ENCODE results near the gene PLSCR3.

Gene PLSCR3

DNA sequence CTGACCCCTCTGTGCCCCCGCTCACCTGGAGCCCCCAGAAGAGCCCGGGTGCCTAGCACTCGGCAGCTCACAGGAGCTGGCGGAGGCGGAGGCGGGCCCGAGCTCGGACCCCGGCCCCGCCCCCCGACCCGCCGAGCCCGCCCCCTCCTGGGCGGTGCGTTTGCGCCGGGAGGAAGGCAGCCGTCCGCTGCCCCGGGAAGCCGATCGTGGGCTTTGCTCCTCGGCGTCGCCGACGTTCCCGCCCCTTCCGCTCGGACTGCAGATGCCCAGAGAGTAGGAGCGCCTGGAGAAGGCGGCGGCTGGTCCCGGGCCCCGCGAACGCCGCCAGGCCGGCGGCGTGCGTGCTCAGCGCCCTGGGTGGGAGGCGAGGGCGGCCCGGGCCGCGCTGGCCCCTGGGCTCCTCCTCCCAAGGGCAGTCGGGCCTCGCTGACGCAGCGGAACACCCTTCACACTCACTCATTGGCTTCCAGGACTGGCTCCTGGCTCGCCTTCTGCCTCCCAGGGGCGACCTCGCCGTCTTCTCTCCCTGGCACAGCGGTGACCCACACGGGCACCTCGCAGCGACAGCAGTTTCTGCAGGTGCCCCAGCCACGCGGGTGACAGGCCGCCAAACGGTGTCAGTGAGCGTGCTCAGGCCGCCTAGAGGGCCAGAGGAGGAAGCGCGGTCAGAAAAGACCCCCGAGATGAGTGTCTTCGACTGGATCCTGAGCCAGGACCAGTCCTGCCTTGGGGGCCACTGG lies at the start of gene PLSCR3:
PLSCR3 (minus strand) TSS at position 74 of the 740 bp plus-strand sequence. CDS start 415 bp downstream, outside the sequence.
- DNase-seq = peak; percentile 91

DNA sequence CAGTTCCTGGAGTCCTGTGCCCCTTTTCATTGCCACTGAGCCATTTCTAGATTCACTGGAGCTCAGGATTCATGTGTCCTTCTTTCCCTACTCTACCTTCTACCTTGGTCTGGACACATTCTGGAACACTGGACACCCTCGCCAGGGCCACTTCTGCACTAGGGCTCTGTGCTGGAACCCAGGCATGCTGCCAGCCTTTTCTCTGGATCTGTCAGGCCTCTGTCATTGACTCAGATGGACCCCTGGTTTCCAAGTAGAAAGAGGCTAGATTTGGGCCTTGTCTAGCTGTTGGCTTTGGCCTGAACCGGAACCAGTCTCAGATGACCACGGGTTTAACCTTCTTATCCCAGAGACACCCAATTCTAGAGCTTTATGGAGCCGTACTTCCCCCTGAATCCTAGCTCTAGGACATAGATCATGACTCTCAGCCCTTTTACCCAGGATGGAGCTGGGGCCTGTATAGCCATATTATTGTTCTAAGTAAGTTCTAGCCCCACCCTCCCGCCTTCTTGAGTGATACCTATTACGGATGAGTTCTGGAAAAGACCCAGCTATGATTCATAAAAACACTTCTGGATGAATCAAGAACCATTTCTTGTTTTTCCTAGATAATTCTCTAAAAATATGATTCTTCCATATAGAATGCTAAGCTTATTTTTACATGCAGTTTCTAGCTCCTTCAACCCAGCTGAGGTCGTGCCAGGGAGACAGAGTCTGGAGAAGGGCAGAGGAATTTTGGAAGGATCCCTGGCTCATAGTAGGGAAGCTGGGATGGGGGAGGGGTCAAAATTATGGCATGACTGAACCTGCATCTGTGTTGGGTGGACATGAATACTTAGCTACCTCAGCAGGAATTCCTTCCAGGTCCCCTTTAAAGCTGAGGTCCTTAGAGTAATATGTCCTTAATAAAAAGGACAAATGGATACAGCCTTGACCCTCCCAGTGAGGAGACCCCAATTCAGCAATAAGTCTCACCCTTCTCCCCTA lies 49.5 kb upstream of the PLSCR3 start:
- no peak for DNase-seq

DNA sequence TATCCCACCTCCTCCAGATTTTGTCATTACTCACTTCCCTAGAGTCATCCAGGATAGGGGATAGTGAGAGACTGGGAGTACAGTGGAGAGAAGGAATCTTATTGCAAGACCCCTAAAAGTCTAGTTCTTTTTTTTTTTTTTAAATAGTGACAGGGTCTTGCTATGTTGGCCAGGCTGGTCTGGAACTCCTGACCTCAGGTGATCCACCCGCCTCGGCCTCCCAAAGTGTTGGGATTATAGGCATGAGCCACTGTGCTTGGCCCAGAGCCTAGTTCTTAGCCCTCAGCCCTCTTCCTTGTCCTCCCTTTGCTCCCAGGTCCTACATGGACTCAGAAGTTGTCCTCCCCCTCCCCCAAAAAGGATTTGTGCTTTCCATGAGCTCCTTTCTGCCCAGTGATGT lies 47.8 kb upstream of the PLSCR3 start:
- DNase-seq = no peak

DNA sequence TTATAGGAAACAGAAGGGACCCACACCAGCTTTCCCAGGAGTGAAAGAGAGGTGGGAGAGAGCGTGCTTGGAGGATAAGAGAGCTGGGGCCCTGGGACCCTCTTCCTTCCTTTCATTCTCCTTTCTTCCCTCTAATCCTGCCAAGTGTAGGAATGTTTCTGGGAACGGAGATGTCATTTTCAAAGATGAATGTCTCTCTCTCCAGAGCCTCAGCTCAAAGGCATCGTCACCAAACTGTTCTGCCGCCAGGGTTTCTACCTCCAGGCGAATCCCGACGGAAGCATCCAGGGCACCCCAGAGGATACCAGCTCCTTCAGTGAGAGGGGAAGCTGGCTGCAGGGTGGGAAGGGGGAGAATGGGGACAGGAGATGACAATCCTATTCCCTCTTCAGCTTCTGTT lies 46.9 kb upstream of the PLSCR3 start:
- DNase-seq = no peak

DNA sequence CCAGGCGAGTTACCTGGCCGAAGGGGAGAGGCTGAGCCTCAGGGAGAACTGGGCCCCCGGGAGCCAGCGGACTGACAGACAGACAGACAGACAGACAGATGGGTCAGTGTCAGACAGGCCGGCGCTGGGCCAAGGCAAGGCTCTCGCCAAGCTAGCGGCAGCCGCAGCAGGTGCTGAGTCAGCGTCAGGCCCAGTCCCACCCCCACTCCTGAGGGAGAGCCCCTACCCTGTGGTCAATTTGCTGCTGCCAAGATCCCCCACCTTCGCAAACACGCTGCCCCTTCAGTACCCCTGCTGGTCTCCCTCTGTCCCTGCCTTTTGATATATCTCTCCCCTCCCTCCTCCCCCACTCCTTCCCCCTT lies 46.5 kb upstream of the PLSCR3 start:
- peak; percentile 74 for DNase-seq

DNA sequence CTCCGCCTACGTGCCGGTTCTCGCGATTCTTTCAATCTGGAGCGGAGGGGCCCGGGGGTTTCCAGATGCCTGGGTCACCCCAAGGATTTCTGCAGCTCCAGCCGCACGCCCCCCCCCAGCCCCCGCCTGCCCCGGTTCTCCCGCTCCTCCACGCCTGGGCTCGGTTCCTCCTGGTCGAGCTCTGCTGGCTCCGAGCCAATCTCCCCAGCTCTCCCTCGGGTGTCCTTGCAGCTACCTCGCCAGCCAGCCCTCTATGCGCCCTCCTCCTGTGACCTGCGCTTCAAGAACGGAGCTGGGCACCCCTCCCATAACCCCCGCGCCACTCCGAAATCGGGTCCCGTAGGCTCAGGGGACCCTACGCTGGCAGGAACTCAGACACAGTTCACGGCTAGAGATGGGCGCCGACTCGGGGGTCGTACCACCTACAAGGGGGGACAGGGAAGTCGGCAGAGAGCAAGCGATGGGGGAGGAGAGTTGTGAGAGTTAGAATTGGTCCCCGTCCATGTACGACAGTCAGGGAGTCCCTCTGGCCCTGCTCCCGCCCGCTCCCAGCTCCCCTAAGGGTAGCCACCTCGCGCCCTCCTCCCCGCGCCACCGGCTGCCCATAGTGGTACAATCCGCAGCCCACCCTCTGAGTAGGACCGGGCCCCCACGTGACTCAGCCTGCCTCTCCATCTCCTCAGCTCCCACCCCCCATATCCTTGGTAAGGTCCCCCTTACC lies 45.9 kb upstream of the PLSCR3 start:
- DNase-seq = peak; percentile 77

DNA sequence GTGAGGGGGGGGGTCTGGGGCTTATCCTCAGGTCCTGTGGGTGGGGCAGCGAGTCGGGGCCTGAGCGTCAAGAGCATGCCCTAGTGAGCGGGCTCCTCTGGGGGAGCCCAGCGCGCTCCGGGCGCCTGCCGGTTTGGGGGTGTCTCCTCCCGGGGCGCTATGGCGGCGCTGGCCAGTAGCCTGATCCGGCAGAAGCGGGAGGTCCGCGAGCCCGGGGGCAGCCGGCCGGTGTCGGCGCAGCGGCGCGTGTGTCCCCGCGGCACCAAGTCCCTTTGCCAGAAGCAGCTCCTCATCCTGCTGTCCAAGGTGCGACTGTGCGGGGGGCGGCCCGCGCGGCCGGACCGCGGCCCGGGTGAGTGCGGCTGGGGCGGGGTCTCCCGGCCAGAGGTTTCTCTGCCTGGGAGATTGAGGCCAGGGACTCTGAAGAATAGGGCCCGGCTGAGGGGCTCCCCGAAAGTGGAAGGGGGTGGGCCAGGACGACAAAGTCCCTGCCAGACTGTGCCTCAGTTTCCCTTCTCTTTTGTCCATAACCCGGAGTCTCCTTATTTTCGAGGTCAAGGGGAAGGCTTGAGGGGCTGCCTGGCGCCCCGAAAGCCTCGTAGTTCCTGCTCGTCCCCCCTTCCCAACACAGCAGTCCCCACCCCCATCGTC lies 45.3 kb upstream of the PLSCR3 start, which contains the start of gene FGF11:
FGF11 (plus strand) TSS at position 51 of the 651 bp plus-strand sequence; CDS start at position 160, 109 bp downstream.
- DNase-seq = no peak

DNA sequence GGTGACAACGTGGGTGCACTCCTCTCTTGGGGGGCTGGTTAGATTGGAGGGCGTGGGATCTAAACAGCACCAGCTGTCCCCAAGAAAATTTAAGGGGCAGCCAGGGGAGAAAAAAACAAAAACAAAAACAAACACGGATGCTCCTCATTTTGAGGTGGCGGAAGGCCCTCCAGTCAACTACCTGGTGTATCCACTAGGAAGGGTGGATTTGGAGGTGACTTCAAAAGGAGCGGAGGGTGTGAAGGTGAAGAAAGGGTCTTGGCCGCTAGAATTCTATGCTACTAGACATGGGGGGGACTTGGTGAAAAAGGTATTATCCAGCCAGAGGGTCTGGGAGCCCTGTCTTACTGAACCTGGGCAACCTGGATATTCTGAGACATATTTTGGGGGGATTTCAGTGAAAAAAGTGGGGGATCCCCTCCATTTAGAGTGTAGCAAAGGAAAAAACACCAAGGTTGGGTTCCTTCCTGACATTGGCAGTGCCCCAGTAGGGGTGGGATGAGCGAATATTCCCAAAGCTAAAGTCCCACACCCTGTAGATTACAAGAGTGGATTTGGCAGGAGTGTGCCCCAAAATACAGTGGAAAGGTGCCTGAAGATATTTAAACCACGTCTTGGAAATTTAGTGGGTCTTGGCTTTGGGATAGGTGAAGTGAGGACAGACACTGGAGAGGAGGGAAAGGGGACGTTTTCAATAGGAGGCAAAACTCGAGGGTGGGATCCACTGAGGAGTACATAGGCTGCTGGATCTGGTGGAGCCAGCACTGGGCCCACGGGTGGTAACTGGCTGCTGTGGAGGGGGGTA lies 44.5 kb upstream of the PLSCR3 start:
- DNase-seq = no peak

DNA sequence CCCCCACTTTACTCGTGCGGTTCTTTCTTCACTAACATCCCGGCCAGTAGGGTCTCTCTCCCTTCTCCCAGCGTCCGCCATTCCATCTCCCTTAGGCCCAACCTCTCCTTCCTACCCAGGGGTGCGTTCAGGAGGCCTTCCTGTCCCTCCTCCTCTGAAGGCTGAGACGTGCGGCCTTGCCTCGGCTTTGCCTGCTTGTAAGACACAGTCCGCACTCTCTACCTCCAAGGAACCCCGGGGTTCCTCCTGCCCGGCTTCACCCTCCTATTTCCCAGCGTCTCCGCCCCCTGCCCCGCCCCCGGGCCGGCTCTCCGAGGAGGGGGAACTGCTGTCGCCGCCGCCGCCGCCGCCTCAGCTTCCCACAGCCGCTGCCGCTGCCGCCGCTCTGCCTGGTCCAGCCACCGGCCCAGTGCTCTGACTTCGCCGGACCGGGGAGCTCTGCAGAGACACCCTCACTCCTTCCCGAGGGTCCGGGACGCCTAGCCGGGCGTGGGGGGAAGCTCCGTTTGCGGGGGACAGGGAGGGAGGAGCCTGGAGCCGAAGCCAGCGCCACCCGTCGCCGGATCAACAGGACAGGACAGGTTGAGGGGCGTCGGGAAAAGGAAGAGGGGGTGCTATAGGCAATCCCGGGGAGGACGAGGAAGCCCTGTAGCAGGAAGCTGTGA lies 43.8 kb upstream of the PLSCR3 start:
- DNase-seq = peak; percentile 70

DNA sequence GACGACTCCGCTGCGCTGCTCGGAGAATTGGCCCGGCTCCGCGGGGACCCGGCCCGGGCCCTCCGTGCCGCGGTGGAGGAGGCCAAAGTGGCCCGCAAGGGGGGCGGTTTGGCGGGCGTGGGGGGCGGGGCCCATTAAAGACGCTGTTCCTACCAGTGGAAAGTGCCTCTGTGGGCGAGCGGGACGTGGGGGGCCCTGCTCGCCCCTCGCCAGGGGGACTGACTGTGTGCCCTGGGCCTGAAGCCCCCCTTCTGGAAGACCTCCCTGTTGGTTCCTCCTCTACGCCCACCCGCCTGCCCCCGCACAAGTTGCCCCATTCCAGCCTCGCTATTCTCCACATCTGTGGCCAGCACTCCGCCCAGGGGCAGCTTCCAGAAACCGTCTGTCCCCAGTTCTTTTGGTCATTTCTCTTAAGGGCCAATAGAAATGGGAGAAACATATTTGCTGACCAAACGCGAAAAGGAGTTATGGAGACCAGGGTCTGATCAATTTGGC lies 43.1 kb upstream of the PLSCR3 start:
- no peak for DNase-seq

DNA sequence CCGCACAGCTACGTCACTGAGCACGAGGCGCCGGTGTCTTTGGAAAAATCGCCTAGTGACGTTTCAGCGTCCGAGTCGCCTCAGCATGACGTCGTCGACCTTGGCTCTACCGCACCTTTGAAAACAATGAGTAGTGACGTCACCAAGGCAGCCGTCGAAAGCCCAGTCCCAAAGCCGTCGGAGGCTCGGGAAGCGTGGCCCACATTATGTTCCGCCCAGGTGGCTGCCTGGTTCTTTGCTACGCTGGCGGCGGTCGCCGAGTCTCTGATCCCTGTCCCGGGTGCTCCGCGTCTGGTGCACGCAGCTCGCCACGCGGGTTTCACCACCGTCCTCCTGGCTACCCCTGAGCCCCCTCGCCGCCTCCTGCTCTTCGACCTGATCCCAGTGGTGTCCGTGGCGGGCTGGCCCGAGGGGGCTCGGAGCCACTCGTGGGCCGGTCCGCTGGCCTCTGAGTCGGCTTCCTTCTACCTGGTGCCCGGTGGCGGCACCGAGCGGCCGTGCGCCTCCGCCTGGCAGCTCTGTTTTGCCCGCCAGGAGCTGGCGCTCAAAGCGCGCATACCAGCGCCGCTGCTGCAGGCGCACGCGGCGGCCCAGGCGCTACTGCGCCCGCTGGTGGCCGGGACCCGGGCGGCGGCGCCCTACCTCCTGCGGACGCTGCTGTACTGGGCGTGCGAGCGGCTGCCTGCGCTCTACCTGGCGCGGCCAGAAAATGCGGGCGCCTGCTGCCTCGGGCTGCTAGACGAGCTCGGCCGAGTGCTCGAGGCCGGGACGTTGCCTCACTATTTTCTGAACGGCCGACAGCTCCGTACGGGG lies 42.4 kb upstream of the PLSCR3 start:
- peak; percentile 78 for DNase-seq

DNA sequence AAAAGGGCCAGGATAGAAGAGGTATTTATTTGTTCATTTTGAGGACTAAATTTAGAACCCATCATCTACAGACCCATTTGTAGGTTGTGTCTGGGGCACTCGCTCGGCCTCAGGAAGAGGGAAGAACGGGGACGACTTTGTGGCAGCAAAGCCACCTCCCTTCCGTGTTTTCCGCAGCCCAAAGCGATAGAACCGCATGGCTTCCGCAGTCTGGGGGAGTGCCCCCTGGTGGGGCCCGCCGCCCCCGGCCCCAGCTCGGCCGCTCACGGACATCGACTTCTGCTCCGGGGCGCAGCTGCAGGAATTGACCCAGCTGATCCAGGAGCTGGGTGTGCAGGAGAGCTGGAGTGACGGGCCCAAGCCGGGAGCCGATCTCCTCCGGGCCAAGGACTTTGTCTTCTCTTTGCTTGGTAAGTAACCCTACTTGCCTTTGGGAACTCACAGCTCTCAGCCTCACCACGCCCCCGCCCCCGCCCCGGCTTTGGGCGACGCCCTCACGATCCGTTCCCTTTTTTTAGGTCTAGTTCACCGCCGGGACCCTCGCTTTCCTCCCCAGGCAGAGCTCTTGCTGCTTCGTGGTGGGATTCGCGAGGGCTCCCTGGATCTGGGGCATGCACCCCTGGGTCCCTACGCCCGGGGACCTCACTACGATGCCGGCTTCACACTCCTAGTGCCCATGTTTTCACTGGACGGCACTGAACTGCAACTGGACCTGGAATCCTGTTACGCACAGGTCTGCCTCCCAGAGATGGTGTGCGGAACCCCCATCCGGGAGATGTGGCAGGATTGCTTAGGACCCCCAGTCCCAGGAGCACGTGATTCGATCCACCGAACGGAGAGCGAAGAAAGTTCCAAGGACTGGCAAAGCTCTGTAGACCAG lies 41.6 kb upstream of the PLSCR3 start:
- DNase-seq = no peak

DNA sequence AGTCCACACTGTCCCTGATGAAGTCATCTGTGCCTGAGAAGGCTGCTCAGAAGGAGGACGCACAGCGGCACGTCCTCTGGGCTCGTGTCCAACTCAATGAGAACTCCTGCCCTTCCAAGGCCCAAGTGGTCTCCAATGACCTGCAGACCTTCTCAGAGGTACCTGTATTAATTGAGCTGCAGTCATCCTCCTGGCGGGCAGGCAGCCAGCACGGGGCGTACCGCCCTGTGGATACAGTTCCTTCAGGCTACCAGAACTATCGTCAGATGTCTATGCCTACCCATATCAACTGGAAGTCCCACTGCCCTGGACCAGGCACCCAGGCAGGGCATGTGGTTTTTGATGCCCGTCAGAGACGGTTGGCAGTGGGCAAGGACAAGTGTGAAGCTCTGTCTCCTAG lies 38.0 kb upstream of the PLSCR3 start:
- no peak for DNase-seq

DNA sequence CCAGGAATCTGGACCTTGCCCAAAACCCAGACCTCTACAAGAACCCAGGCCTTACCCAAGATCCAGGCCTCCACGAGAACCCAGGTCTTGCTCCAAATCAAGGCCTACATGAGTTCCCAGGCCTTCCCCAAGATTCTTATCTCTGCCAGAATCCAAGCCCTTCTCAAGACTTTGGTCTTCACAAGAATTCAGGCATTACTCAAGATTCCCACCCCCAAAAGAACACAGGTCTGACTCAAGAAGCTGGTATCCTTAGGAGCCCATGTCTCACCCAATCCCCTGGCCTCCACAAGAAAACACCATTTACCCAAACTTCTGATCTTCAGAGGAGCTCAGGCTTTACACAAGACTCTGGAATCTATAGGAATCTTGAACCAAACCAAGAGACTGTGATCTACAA lies 36.9 kb upstream of the PLSCR3 start:
- DNase-seq = no peak

DNA sequence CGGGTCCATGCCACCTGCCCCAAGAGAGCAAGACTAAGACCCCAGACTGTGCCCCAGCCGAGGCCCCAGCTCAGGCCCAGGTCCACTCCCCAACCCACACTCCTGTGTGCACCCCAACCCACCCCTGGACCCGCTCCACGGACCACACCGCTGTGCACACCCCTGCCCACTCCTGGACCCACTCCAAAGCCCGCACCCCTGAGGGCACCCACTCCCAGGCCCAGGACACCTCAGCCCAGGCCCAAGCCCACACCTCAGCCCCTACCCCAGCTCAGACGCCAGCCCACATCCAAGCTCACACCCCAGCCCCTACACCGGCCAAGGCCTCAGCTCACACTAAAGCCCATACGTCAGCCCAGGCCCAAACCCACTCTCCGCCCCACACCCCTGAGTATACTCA lies 35.4 kb upstream of the PLSCR3 start:
- DNase-seq = no peak

DNA sequence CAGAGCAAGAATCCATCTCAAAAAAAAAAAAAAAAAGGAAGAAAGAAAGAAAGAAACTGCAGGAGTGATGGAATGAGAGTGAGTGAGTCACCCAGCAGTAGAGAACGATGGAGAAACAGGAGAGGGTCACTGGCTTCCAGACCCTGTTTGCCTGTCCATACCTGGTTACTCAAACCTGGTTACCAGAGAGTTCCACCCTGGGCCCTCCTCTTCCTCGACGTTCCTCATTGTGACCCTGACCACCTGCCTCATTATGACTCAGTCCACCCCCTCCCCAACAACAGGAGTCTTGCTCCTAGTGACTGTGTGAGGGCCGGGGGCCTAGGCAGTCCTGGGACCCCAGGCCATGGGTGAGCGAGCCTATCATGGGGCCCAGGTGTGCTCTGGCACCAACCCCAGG lies 34.2 kb upstream of the PLSCR3 start, which contains the start of gene SPEM3:
SPEM3 (plus strand) TSS at position 301 of the 400 bp plus-strand sequence; CDS start at position 347, 46 bp downstream.
- no peak for DNase-seq

DNA sequence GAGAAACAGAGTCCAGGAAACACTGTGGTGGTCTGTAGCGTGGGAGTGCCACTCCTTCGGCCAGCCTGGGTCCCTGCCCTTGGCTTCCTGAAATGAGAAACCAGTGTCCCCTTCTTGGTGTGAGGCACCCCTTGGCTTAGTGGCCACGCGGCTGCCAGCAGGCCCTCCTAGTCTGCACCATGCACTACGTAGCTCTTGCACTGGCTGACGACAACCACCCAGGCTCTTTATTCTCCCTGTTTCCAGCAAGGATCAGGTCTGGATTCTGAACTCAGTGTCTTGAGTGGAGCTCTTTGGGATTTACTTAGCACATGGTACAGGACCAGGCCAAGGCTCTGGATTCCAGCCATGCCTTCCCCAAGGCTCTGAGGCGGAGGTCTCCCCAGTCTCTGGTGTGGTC lies 33.2 kb upstream of the PLSCR3 start:
- no peak for DNase-seq

DNA sequence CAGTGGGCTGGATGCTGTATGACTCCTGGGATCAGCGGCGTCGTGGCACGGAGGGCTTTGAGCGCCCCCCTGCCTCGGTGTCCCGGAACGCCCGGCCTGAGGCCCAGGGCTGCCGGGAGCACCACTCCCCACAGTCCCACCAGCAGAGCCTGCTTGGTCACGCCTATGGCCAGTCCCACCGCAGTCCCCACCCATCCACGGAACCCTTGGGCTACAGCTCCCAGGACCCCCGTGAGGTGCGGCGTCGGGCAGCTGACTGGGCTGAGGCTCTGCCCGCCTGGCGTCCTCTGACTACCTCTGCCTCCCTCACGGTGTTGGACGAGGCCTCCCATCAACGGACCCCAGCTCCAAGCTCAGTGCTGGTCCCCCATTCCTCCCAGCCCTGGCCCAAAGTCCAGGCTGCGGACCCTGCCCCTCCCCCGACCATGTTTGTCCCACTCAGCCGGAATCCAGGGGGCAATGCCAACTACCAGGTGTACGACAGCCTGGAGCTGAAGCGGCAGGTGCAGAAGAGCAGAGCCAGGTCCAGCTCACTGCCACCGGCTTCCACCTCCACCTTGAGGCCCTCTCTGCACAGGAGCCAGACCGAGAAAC lies 32.7 kb upstream of the PLSCR3 start:
- no peak for DNase-seq
